Lower leg skin (tissue), 3 donors: ENCODE data around the gene FAM20A.

Source experiments
- CTCF ChIP-seq, 3 donors: fragments of 450-650 bp; IDR thresholded peaks; one replicate each; pipeline ENCODE4 v1.5.1; 2016; ENCODE audit warnings: antibody characterized with exemption in 3 of 3, mild to moderate bottlenecking in 3 of 3, moderate library complexity in 2 of 3
- POLR2A ChIP-seq, 2 donors: fragments of 450-650 bp; IDR thresholded peaks; one replicate each; pipeline ENCODE4 v1.6.1; 2016 to 2017; ENCODE audit warnings: antibody characterized with exemption in 2 of 2, mild to moderate bottlenecking in 1 of 2, moderate library complexity in 1 of 2

GRCh38 chr17:68533887-68534694 is 67.1 kb downstream of the FAM20A start:
- TF ChIP-seq CTCF (IDR thresholded peaks at IDR 0.05) (no peak), POLR2A (IDR thresholded peaks at IDR 0.05) (no peak)
